Mucosa of gallbladder (tissue), 1 donor: ENCODE data around the gene KRT4. TPM values are rescaled to one million over a fixed set of nuclear protein-coding genes. Genes with fewer than 3 reads are reported as not detected.

Experiments used
- DNase-seq: peaks from one replicate; pipeline ENCODE4 v3.0.0-alpha.2; 2020; ENCODE audit warnings: low spot score
- total RNA-seq: library from RNA; stranded (reverse); gene quantifications from one replicate; pipeline ENCODE4 v1.2.1, GENCODE V29; 2021
- donor health status: DM: no; HTN: no; CAD: no.

KRT4 gene
- total RNA-seq, 1 donor from 2014 or later = not detected

- DNase-seq = no peak
These were observed 21.5 kb downstream of the KRT4 start for GRCh38 chr12:52792185-52793029.

GRCh38 chr12:52791271-52792184 is 22.4 kb downstream of the KRT4 start:
- DNase-seq = no peak

DNA sequence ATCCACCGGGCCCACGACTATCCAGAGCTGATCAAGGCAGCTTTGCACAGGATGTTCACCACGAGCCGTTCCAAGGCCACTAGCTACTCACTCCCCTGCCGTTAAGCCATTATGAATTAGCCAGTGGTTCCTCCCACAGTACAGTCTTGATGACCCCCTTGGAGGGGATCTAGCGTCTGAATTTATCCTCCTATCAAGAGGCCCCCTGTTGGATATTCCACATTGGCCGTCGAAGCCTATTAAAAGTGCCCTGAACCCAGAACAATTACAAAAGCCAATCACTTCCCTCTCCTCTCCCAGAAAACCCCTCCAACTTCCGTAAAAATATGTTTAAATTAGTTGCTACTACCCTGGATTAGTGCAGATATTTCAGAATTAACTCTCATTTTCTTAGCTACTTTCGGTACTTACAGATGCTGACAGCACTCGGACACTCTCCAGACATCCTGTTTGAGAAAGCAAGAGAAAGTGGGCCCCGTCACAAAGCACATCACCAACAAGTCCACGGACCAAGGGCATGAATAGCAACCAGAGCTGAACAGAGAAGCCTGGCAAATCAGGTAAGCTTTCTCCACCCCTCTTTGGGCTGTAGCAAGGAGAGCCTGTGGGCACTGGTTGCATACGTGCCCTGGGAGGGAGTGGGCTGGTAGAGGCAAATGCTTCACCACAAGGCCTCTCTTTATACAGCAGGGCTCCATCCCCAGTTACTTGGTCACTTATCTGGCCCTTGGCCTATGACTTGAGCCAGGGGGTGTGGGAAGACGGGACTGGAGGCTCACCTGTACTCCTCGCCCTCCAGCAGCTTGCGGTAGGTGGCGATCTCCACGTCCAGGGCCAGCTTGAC is 23.3 kb downstream of the KRT4 start:
- no peak for DNase-seq

GRCh38 chr12:52789637-52790426 is 24.1 kb downstream of the KRT4 start:
- peak; percentile 25 for DNase-seq

DNA sequence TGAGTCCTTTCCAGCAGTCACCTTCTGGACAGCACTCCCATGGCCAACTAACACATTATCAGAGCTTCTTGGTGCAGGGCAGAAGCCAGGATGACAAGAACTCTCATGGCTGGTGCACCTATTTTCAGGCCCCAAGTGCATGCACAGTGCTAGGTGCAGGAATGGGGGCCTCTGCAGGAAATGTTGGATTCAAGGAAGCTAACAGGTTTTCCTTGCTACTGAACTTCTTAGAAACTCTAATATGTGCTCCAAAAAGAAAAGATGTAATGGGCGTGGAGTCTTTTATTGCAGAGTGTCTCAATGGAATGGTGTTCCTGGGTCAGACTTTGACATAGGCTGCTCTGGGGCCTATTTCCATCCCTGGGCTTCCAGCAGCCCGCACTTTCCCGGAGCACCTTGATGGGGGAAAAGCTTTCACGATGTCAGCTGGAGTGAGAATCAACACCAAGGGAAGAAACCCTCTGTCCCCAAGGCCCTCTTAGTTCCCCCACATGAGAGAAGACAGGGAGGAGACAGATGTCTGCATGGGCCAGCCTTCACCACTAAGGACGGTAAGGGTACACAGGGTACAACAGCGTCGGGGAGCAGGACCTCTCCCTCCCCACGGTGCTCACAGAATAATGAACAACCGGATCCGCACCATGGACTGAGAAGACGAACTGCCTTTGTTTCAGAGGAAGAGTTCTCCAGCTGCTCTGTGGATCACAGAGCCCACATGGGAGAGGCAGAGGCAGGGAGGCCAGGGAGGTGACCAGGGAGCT is 24.9 kb downstream of the KRT4 start:
- DNase-seq = no peak

DNA sequence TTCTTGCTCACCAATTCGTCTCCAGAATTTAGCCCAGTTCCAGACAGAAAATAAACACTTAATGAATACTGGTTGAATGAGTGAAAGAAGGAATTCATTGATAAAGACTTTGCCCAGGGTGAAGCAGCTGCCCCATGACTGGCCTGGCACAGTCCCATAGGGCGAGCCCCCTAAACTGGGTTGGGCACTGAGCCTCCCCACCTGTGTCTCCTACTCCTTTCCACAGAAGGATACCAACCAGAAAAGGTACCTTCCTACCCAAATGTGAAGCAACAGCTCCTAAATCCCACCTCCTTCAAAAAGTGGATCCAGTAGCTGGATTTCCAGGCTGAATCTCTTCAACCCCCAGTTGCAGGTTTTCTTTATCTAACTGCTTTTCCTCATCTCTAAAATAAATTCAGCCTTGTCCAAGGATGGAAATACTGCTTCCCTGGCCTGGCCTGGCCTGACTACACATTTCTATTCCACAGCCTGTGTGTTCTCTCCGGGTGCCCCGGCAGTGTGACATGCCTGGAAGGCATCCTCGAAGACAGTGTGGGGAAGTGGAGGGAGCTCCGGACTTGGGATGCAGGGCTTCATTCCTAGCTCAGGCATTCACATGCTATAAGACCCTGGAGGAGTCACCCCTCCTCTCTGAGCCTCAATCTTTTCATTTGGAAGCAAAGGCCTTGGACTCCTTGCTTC is 25.6 kb downstream of the KRT4 start:
- no peak for DNase-seq

DNA sequence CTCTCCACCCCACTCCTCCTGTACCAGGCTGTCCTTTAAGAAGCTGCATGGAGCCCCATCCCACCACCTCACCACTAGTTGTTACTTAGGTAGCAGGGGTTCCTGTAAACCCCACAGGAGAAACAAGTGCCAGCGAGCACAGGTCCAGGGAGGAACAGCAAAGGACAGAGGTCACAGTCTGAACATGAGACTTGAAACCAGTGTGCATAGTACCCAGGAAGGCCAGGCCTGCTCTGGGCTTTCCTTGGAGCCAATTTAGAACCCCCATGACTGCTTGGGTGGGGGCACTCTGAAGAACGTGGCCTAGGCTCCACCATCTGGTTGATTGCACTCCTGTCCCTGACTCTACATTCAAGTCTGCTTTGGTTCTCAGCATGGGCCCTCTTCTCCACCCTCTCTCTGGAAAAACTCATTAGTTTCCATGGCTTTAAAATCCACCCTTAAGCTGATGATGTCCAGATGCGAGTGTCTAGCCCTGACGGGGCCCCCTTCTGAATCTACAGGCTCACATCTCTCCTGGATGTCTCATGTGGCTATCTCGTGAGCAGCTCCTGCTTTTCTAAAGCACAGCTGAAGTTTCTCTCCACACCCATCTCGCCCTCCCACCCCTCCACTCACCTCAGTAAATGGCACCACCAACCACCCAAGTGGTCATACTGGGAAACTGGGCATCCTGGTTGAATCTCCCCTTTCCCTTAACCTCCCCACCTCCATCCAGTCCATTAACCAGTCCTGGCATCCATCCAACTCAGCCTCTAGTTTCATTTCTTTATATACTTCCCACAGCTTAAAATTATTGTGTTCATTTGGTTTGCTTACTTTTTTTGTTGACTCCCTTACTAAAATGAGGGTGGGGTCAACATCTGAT is 26.4 kb downstream of the KRT4 start:
- DNase-seq = no peak

DNA sequence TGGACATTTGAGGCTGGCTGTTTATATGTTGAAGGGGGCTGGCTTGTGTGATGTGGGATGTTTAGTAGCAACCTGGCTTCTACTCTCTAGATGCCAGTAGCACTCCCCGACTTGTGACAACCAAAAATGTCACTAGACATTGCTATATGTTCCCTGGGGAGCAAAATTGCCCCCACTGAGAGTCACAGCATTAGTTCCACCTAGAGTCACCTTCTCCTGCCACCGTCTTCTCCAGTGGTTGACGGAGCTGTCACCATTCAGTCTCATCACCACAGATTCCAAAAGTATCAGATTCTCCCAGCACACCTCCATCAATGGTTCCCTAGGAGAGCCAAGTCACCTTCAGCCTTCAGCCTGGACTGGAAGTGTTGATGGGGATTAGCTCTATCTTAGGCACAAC is 29.0 kb downstream of the KRT4 start:
- no peak for DNase-seq

GRCh38 chr12:52783563-52784316 is 30.2 kb downstream of the KRT4 start:
- DNase-seq = no peak

DNA sequence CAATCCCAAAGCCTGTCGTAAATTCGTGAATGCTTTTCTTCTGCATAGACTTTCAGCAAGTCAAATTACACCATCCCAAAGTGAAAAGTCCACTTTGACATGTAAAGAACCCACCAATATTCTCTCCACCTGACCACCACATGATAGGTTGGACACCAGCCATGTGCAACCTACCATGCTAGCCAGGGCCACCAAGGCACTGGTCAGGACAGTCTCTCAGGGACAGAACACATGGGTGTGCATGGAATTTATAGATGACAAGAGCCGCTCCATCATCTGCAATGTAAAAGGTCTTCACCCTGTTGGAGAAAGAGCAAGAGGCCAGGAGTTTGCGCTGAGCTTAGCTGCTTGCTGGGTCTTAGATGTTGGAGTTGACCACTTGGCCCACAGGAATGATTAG is 31.4 kb downstream of the KRT4 start:
- DNase-seq = no peak

- no peak for DNase-seq
These were observed 32.4 kb downstream of the KRT4 start for GRCh38 chr12:52781399-52782082.

GRCh38 chr12:52779914-52780313 is 34.0 kb downstream of the KRT4 start:
- no peak for DNase-seq

- no peak for DNase-seq
These were observed 35.1 kb downstream of the KRT4 start for GRCh38 chr12:52778833-52779232.

DNA sequence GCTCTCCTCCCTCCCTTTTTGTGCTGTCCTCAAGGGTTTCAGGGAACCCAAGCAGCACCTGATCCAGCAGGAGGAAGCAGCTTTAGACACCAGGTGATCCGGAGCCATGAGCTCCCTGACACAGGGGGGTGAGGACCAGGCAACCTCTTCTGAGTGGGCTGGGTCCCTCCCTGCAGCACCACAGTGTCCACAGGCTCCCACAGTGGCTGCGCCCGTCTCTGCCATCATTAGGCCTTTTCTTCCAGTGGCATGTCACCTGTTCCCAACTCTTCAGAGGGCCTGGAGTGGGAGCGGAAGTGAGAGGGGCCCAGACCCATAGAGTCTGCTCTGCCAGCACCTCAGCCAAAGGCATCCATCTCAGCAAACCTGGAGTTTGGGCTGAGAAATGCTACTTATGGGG is 36.4 kb downstream of the KRT4 start:
- DNase-seq = no peak

- DNase-seq = no peak
These were observed 37.0 kb downstream of the KRT4 start, which contains the start of gene KRT76 for GRCh38 chr12:52776913-52777395. Gene KRT76, minus strand, starts transcription at chr12:52777345. Its CDS starts 54 bp downstream, at chr12:52777291.

DNA sequence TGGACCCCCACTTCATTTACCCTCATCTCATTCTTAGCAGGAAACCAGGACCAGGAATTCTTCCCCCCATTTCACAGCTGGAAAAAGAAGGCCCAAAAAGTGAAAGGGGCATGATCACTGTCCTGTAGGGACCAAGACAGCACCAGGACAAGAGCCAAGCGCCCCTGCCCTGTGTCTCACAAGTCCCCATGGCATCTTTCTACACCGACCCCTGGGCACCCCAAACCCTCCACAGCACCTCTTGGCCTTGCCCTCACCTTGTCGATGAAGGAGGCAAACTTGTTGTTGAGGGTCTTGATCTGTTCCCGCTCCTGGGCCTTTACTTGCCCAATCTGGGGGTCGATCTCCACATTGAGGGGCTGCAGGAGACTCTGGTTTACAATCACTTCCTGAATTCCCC is 37.5 kb downstream of the KRT4 start:
- DNase-seq = no peak

GRCh38 chr12:52774629-52775250 is 39.2 kb downstream of the KRT4 start:
- no peak for DNase-seq
